Heart left ventricle (tissue), 16 donors: ENCODE results near the gene CCDC28B. TPM values are rescaled to one million over a fixed set of nuclear protein-coding genes. Genes with fewer than 3 reads are reported as not detected.
"Not testable (repeated sequence)": the region's sequence is repeated elsewhere in the genome, so short reads cannot be mapped to it uniquely, and the experiment has no call there.

Experiments used
- ATAC-seq, 4 donors: fragments of 200-7000 bp; cut with Tn5 transposase; one replicate each; pipeline ENCODE4 v1.9.1; 2020 to 2022; ENCODE audit warnings: moderate library complexity in 4 of 4, mild to moderate bottlenecking in 3 of 4, moderate number of reproducible peaks in 1 of 4
- DNase-seq, 5 donors: peaks; one replicate each; pipeline ENCODE4 v3.0.0-alpha.2; 2020
- H3K27ac ChIP-seq, 12 donors: fragments of 200-600 bp; sonication (generic) in 4 of 12; one replicate each; pipeline versions ENCODE4 v1.5.0 to v1.8.0; 2016 to 2022; ENCODE audit warnings: mild to moderate bottlenecking in 2 of 12
- H3K27me3 ChIP-seq, 9 donors: fragments of 200-600 bp; sonication (generic) in 2 of 9; one replicate each; pipeline versions ENCODE4 v1.5.1 to v1.8.0; 2016 to 2022; ENCODE audit warnings: mild to moderate bottlenecking in 3 of 9
- H3K36me3 ChIP-seq, 9 donors: fragments of 200-600 bp; sonication (generic) in 2 of 9; one replicate each; pipeline versions ENCODE4 v1.5.0 to v1.8.0; 2018 to 2022; ENCODE audit warnings: mild to moderate bottlenecking in 2 of 9
- H3K4me1 ChIP-seq, 12 donors: fragments of 200-600 bp; sonication (generic) in 4 of 12; one replicate each; pipeline versions ENCODE4 v1.5.0 to v1.8.0; 2016 to 2022; ENCODE audit warnings: mild to moderate bottlenecking in 3 of 12
- H3K4me3 ChIP-seq, 12 donors: fragments of 200-600 bp; sonication (generic) in 4 of 12; one replicate each; pipeline versions ENCODE4 v1.5.0 to v1.8.0; 2017 to 2022; ENCODE audit warnings: mild to moderate bottlenecking in 9 of 12, moderate library complexity in 4 of 12
- H3K9me3 ChIP-seq, 12 donors: fragments of 200-600 bp; sonication (generic) in 4 of 12; one replicate each; pipeline versions ENCODE4 v1.5.0 to v1.8.0; 2016 to 2022; ENCODE audit warnings: mild to moderate bottlenecking in 1 of 12
- POLR2A ChIP-seq, 2 donors: fragments of 450-650 bp; IDR thresholded peaks; one replicate each; pipeline ENCODE4 v1.6.1; 2017; ENCODE audit warnings: antibody characterized with exemption in 2 of 2, mild to moderate bottlenecking in 2 of 2, moderate library complexity in 2 of 2
- WGBS, 4 donors: extraction: QIAGEN DNeasy Blood & Tissue Kit in 2 of 4; methylation state at CpG; one replicate each; pipeline versions ENCODE4 v1.1.5 to v1.1.7; 2013 to 2018; 5-methylcytosine and 5-hydroxymethylcytosine counted together
- intact Hi-C, 10 donors: fragments of 100-400 bp; cut with DNase I; formaldehyde crosslinking; loops; one replicate each; pipeline versions ENCODE4 v1.11.1 to v1.14.2; 2022
- polyA plus RNA-seq, 2 donors: library from polyadenylated mRNA; stranded (reverse); fragments of 200-250 nt; gene quantifications; one replicate each; pipeline ENCODE4 v1.2.3, GENCODE V29; 2013
- total RNA-seq, 9 donors: library from RNA; depleted of rRNA in 2 of 9; stranded (reverse); fragments of >200 nt in 2 of 9; fragmentation: NEBNext Ultra II Directional in 3 of 9; extraction: Animal tissue kit (Norgen Biotek cat#: 25700) in 3 of 9; gene quantifications; one replicate each; pipeline versions ENCODE4 v1.1.0 to v1.2.4, GENCODE V29; 2016 to 2023
- TF ChIP-seq, protein P1 (sequence below), 12 donors: fragments of 200-600 bp; sonication (generic) in 4 of 12; IDR thresholded peaks; one replicate each; pipeline versions ENCODE4 v1.5.0 to v1.8.0; 2018 to 2022; ENCODE audit warnings: antibody characterized with exemption in 12 of 12, mild to moderate bottlenecking in 5 of 12
- donor health status: ischemic (EF 13 %, LVEDD 7.1; RV severe dilation, severe dysfunction).
- donor health status: healthy with polysubstance abuse.
- donor health status: DM: no; HTN: yes; CAD: no.
- donor health status: DM: no; HTN: no; CAD: no.
- donor health status: ischemic (EF 25% LVEDD 6.9; RV normal size, moderate dysfunction).
- donor health status: ischemic (EF 25% LVEDD 5.7; RV mildly dilated, moderate dysfunction).
- donor health status: healthy.
- donor health status: DM: yes; HTN: yes; CAD: no.
- donor health status: ischemic (EF 35%, LVEDD 5.7; RV mildly dilated, moderate dysfunction).
- donor health status: nonischemic (EF 11% LVEDD 7.7; RV severe dilation, severe dysfunction).
- donor health status: DM: yes; HTN: yes; CAD: no.
- donor health status: PGD.
- donor health status: ischemic (EF 29% LVEDD 5.4; RV normal size, mild dysfunction).
- donor health status: nonischemic (EF 23%, LVEDD 6.1; RV moderate dilation, normal function).

Gene CCDC28B
- total and polyA plus RNA-seq, 11 donors, result 12.5 to 40.2 (median 17.0) TPM

- Histone ChIP-seq H3K9me3 (no peaks in the 10 kb centered on the region), H3K27me3 (no peaks in the 10 kb centered on the region), H3K36me3 (peaks cover 0 to 98% (median 90%) of the 10 kb centered on the region in 9 donors), H3K4me3 (no peak overlapping the region), H3K4me1 (no peaks in the 10 kb centered on the region), H3K27ac (no peak overlapping the region)
- no peak for TF ChIP-seq POLR2A (IDR thresholded peaks at IDR 0.05)
- TF ChIP-seq, protein P1, sequence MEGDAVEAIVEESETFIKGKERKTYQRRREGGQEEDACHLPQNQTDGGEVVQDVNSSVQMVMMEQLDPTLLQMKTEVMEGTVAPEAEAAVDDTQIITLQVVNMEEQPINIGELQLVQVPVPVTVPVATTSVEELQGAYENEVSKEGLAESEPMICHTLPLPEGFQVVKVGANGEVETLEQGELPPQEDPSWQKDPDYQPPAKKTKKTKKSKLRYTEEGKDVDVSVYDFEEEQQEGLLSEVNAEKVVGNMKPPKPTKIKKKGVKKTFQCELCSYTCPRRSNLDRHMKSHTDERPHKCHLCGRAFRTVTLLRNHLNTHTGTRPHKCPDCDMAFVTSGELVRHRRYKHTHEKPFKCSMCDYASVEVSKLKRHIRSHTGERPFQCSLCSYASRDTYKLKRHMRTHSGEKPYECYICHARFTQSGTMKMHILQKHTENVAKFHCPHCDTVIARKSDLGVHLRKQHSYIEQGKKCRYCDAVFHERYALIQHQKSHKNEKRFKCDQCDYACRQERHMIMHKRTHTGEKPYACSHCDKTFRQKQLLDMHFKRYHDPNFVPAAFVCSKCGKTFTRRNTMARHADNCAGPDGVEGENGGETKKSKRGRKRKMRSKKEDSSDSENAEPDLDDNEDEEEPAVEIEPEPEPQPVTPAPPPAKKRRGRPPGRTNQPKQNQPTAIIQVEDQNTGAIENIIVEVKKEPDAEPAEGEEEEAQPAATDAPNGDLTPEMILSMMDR (IDR thresholded peaks at IDR 0.05), result no peak
- WGBS, 4 donors, result 71 to 83% (median 74%) methylated on average over 3 of the region's 3 CpGs
- ATAC-seq, result no peak
- intact Hi-C loops, result no loop called here
- no peak for DNase-seq
Observed at GRCh38 chr1:32159189-32159588, 41.2 kb upstream of the CCDC28B start.

DNA sequence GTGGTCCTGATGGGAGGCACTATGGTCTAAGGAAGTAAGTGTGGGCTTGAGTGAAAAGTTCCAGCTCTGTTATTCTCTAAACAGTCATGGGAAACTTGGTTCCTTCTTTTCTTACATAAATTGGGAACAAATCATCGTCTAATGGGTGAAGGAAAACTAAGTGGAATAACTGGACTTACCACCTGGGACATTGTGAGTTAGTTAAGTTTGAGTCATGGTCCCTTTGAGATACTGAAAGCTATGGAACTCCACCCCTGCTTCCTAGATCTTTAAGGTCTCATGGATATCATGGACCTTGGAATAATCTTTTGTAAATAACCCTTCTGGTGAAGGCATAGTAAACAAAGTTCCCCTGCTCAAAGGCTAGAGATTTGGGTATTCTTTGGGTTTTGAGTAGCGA, 37.0 kb upstream of the CCDC28B start:
- DNase-seq (no peak), ATAC-seq (no peak)
- TF ChIP-seq, protein P1 (IDR thresholded peaks at IDR 0.05), result no peak
- TF ChIP-seq POLR2A (IDR thresholded peaks at IDR 0.05), result no peak
- intact Hi-C loops, result no loop called here
- no peaks in the 10 kb centered on the region for H3K27me3 ChIP-seq
- no peak overlapping the region for H3K27ac ChIP-seq
- no peaks in the 10 kb centered on the region for H3K9me3 ChIP-seq
- no peaks in the 10 kb centered on the region for H3K4me1 ChIP-seq
- WGBS, 4 donors, result 93 to 97% (median 95%) methylated on average over 2 of the region's 2 CpGs
- H3K4me3 ChIP-seq, result no peak overlapping the region
- peaks cover 0 to 100% (median 98%) of the 10 kb centered on the region in 9 donors for H3K36me3 ChIP-seq

DNA sequence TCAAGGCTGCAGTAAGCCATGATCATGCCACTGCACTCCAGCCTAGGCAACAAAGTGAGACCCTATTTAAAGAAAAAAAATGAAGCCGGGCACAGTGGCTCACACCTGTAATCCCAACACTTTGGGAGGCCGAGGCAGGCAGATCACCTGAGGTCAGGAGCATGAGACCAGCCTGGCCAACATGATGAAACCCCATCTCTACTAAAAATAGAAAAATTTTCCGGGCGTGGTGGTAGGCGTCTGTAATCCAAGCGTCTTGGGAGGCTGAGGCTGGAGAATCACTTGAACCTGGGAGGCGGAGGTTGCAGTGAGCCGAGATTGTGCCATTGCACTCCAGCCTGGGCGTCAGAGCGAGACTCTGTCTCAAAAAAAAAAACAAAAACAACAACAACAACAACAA, 34.8 kb upstream of the CCDC28B start:
- intact Hi-C loops, H3K4me1 ChIP-seq, H3K4me3 ChIP-seq, DNase-seq, H3K9me3 ChIP-seq, H3K27ac ChIP-seq, ATAC-seq, H3K27me3 ChIP-seq: not testable (repeated sequence)
- 77 to 89% (median 84%) methylated on average over 10 of the region's 10 CpGs for WGBS, 4 donors
- H3K36me3 ChIP-seq, result peaks cover 0 to 100% (median 98%) of the 10 kb centered on the region in 9 donors

- no peaks in the 10 kb centered on the region for H3K27me3 ChIP-seq
- H3K9me3 ChIP-seq, result no peaks in the 10 kb centered on the region
- H3K4me1 ChIP-seq, result peaks cover 0 to 10% (median 0%) of the 10 kb centered on the region in 12 donors
- DNase-seq, result no peak
- H3K36me3 ChIP-seq, result peaks cover 0 to 86% (median 79%) of the 10 kb centered on the region in 9 donors
- intact Hi-C loops, result no loop called here
- WGBS, 4 donors, result 58 to 68% (median 64%) methylated on average over 4 of the region's 4 CpGs
- ATAC-seq, result no peak
- H3K27ac ChIP-seq, result no peak overlapping the region
- TF ChIP-seq, protein P1 (IDR thresholded peaks at IDR 0.05), result no peak
- no peak for TF ChIP-seq POLR2A (IDR thresholded peaks at IDR 0.05)
- H3K4me3 ChIP-seq, result no peak overlapping the region
Observed at GRCh38 chr1:32170991-32171390, 29.4 kb upstream of the CCDC28B start.

DNA sequence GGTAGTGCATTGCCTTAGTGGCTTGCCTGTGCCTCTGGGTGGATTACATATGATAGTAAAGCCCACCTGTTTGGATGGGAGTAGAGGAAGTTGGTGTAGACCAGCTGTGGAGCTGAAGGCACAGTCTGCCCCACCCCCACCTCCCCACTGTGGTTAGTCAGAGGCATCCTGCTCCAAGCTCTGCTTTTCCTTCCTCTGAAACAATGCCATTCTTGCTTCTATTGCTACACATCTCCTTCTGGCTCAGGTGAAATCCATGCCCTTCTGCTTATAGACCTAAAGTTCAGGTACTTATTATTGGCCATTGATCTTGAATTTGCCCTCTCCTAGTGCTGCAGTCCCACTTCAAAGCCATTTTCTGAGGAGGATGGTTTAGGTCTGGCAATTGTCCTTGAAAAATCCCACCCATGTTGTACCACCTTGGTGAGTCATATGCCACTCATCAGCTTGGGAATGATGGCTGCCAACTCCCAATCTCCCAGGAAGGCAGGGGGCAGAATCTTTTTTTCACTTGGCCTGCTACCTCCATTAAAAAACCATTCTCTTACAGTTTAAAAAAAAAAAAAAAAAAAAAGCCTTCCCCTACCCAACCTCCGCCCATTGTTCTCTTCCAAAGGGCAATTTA, 27.7 kb upstream of the CCDC28B start:
- no peak for ATAC-seq

More for the DNA sequence above, 27.7 kb upstream of the CCDC28B start:
- Histone ChIP-seq H3K27ac (no peak overlapping the region), H3K36me3 (peaks cover 0 to 69% (median 62%) of the 10 kb centered on the region in 9 donors), H3K27me3 (no peaks in the 10 kb centered on the region), H3K4me3 (no peak overlapping the region), H3K9me3 (no peaks in the 10 kb centered on the region), H3K4me1 (peaks cover 0 to 10% (median 0%) of the 10 kb centered on the region in 12 donors)
- no peak for DNase-seq
- WGBS, 4 donors, result 85 to 97% (median 91%) methylated on average over 1 of the region's 1 CpG
- intact Hi-C loops, result no loop called here
- TF ChIP-seq, protein P1 (IDR thresholded peaks at IDR 0.05), result no peak
- no peak for TF ChIP-seq POLR2A (IDR thresholded peaks at IDR 0.05)
